ENCODE results near the gene DENND2A.
"Not testable (repeated sequence)": the region's sequence is repeated elsewhere in the genome, so short reads cannot be mapped to it uniquely, and the experiment has no call there.

The DENND2A gene

GRCh38 chr7:140644761-140645160 is 4.1 kb upstream of the DENND2A start:
- not testable (repeated sequence) for DNase-seq

GRCh38 chr7:140643416-140643815 is 2.8 kb upstream of the DENND2A start:
- no peak for DNase-seq

- DNase-seq = no peak
These were observed 1.0 kb upstream of the DENND2A start for GRCh38 chr7:140641524-140642195.

- no peak for DNase-seq
These were observed 464 bp downstream of the DENND2A start for GRCh38 chr7:140640060-140640637.

- DNase-seq = no peak
These were observed 1.1 kb downstream of the DENND2A start for GRCh38 chr7:140639366-140640053.

- no peak for DNase-seq
These were observed 2.3 kb downstream of the DENND2A start for GRCh38 chr7:140638173-140638791.

- DNase-seq = no peak
These were observed 3.2 kb downstream of the DENND2A start for GRCh38 chr7:140637400-140637799.

- no peak for DNase-seq
These were observed 4.8 kb downstream of the DENND2A start for GRCh38 chr7:140635816-140636215.

- no peak for DNase-seq
These were observed 5.3 kb downstream of the DENND2A start for GRCh38 chr7:140635345-140635744.

- DNase-seq = no peak
These were observed 9.0 kb downstream of the DENND2A start for GRCh38 chr7:140631602-140632001.

GRCh38 chr7:140631021-140631420 is 9.6 kb downstream of the DENND2A start:
- no peak for DNase-seq

- no peak for DNase-seq
These were observed 14.4 kb downstream of the DENND2A start for GRCh38 chr7:140625908-140626868.

- DNase-seq = not testable (repeated sequence)
These were observed 15.4 kb downstream of the DENND2A start for GRCh38 chr7:140625192-140625558.

GRCh38 chr7:140624392-140625191 is 16.0 kb downstream of the DENND2A start:
- DNase-seq = no peak

- DNase-seq = no peak
These were observed 16.6 kb downstream of the DENND2A start for GRCh38 chr7:140623980-140624379.

GRCh38 chr7:140621401-140622021 is 19.1 kb downstream of the DENND2A start:
- no peak for DNase-seq

- DNase-seq = not testable (repeated sequence)
These were observed 20.6 kb downstream of the DENND2A start for GRCh38 chr7:140619915-140620510.

- no peak for DNase-seq
These were observed 21.4 kb downstream of the DENND2A start for GRCh38 chr7:140619176-140619575.

GRCh38 chr7:140618306-140618705 is 22.3 kb downstream of the DENND2A start:
- no peak for DNase-seq

GRCh38 chr7:140617081-140617480 is 23.5 kb downstream of the DENND2A start:
- no peak for DNase-seq

GRCh38 chr7:140616328-140616727 is 24.3 kb downstream of the DENND2A start:
- DNase-seq = no peak

Measured in effector CD4-positive, alpha-beta T cell (primary cell).